Osteocyte (in vitro differentiated cells): Measurements from ENCODE around the gene CDC14A. TPM values are rescaled to one million over a fixed set of nuclear protein-coding genes. Genes with fewer than 3 reads are reported as not detected.

Experiments used
- DNase-seq: peaks from one replicate; pipeline ENCODE4 v3.0.0; 2021; ENCODE audit warnings: mixed read lengths; ENCODE audit not compliant: unreplicated experiment; ENCODE audit errors: extremely low spot score
- H3K27ac Mint-ChIP-seq: one replicate; pipeline ENCODE4 v1.8.0; 2021; ENCODE audit warnings: mild to moderate bottlenecking, mixed read lengths; ENCODE audit not compliant: unreplicated experiment
- H3K27me3 Mint-ChIP-seq: one replicate; pipeline ENCODE4 v1.8.0; 2021; ENCODE audit warnings: mixed read lengths; ENCODE audit not compliant: unreplicated experiment
- H3K36me3 Mint-ChIP-seq: one replicate; pipeline ENCODE4 v1.8.0; 2021; ENCODE audit warnings: mixed read lengths; ENCODE audit not compliant: unreplicated experiment
- H3K4me1 Mint-ChIP-seq: one replicate; pipeline ENCODE4 v1.8.0; 2021; ENCODE audit warnings: mixed read lengths; ENCODE audit not compliant: unreplicated experiment
- H3K4me3 Mint-ChIP-seq: one replicate; pipeline ENCODE4 v1.8.0; 2021; ENCODE audit warnings: mild to moderate bottlenecking, moderate library complexity, mixed read lengths; ENCODE audit not compliant: unreplicated experiment
- H3K9me3 Mint-ChIP-seq: one replicate; pipeline ENCODE4 v1.8.0; 2021; ENCODE audit warnings: mixed read lengths; ENCODE audit not compliant: unreplicated experiment
- total RNA-seq: library from RNA; stranded (reverse); gene quantifications from 2 replicates; pipeline ENCODE4 v1.2.1, GENCODE V29; 2021
- TF ChIP-seq, protein P1 (sequence below): fragments of 200-600 bp; sonication (generic); IDR thresholded peaks from 2 replicates; pipeline ENCODE4 v1.5.0; 2021; ENCODE audit warnings: antibody characterized with exemption, mild to moderate bottlenecking, moderate library complexity

The CDC14A gene
- total RNA-seq, 1 donor from 2014 or later, result 2.8 TPM

DNA sequence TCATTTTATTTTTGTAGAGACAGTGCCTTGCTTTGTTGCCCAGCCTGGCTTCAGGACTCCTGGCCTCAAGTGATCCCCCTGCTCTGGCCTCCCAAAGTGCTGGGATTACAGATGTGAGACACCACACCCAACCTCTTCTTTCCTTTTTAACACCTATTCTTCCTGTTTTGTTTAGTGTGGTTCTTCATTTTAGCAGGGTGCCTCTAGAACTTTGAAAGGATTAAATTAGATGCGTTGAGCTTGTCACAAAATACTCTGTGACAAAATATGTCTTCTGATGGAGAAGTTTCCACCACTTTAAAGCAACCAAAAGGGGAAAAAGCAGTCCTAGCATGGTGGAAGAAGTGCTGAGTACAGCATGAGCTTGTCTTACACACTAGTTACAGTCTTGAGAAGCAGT is 42.0 kb downstream of the CDC14A start:
- Mint-ChIP-seq H3K4me3 (no peak overlapping the region), H3K27ac (no peak overlapping the region), H3K4me1 (no peaks in the 10 kb centered on the region), H3K36me3 (peaks cover 3% of the 10 kb centered on the region), H3K9me3 (no peaks in the 10 kb centered on the region), H3K27me3 (no peaks in the 10 kb centered on the region)
- TF ChIP-seq, protein P1, sequence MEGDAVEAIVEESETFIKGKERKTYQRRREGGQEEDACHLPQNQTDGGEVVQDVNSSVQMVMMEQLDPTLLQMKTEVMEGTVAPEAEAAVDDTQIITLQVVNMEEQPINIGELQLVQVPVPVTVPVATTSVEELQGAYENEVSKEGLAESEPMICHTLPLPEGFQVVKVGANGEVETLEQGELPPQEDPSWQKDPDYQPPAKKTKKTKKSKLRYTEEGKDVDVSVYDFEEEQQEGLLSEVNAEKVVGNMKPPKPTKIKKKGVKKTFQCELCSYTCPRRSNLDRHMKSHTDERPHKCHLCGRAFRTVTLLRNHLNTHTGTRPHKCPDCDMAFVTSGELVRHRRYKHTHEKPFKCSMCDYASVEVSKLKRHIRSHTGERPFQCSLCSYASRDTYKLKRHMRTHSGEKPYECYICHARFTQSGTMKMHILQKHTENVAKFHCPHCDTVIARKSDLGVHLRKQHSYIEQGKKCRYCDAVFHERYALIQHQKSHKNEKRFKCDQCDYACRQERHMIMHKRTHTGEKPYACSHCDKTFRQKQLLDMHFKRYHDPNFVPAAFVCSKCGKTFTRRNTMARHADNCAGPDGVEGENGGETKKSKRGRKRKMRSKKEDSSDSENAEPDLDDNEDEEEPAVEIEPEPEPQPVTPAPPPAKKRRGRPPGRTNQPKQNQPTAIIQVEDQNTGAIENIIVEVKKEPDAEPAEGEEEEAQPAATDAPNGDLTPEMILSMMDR, result no peak
- DNase-seq, result no peak

GRCh38 chr1:100395913-100396312 is 43.6 kb downstream of the CDC14A start:
- Mint-ChIP-seq H3K9me3 (no peaks in the 10 kb centered on the region), H3K4me1 (peaks cover 3% of the 10 kb centered on the region), H3K4me3 (no peak overlapping the region), H3K36me3 (peaks cover 3% of the 10 kb centered on the region), H3K27me3 (no peaks in the 10 kb centered on the region), H3K27ac (no peak overlapping the region)
- no peak for DNase-seq
- TF ChIP-seq, protein P1, result no peak

- Mint-ChIP-seq H3K4me3 (no peak overlapping the region), H3K27ac (no peak overlapping the region), H3K9me3 (no peaks in the 10 kb centered on the region), H3K36me3 (peaks cover 3% of the 10 kb centered on the region), H3K27me3 (no peaks in the 10 kb centered on the region), H3K4me1 (peaks cover 3% of the 10 kb centered on the region)
- DNase-seq, result no peak
- TF ChIP-seq, protein P1, result peak; percentile 11
Measured at GRCh38 chr1:100396651-100397050, 44.3 kb downstream of the CDC14A start.

DNA sequence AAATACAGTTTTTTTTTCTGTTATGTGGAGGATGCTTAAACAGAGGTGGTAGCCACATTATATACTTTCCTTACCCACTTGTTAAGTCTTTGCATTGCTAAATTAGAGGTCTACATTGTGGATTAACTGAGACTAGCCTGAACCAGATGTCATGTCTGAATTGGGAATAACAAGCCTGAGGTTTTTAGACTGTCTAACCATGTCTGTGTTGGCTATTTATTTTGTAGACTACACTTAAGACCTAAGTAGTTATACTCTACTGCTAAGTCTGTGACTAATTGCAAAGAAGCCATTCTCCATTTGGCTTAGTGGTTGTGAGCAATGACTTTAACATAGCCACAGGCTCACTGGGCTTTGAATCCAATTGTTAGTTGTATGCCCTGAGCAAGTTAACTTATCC is 45.4 kb downstream of the CDC14A start:
- H3K27ac Mint-ChIP-seq, result no peak overlapping the region
- no peak overlapping the region for H3K4me3 Mint-ChIP-seq
- no peaks in the 10 kb centered on the region for H3K27me3 Mint-ChIP-seq
- H3K9me3 Mint-ChIP-seq, result no peaks in the 10 kb centered on the region
- peaks cover 3% of the 10 kb centered on the region for H3K36me3 Mint-ChIP-seq
- peaks cover 3% of the 10 kb centered on the region for H3K4me1 Mint-ChIP-seq
- no peak for DNase-seq
- TF ChIP-seq, protein P1, result no peak

DNA sequence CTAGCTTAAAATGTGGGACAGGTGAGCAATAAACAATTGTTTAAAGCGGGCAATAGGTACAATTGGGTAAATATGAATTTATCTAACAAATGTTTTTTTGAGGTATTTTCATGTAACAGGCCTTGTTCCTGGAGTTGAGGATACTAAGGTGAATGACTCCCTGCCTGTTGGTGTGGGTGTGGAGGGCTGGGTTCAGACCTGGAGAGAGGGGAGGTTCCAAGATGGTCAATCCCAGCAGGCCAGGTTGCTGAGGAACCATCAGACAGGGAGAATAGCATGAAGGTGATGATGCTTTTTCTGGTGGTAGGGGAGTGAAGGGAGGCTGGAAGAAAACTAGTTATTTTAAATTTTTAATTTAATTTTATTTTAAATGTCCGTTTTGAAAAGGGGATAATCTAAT is 46.3 kb downstream of the CDC14A start:
- Mint-ChIP-seq H3K4me1 (peaks cover 3% of the 10 kb centered on the region), H3K4me3 (no peak overlapping the region), H3K36me3 (peaks cover 3% of the 10 kb centered on the region), H3K27ac (no peak overlapping the region), H3K27me3 (no peaks in the 10 kb centered on the region), H3K9me3 (no peaks in the 10 kb centered on the region)
- TF ChIP-seq, protein P1, result no peak
- no peak for DNase-seq
